ENCODE measurements around the gene UBXN1.

The UBXN1 gene

DNA sequence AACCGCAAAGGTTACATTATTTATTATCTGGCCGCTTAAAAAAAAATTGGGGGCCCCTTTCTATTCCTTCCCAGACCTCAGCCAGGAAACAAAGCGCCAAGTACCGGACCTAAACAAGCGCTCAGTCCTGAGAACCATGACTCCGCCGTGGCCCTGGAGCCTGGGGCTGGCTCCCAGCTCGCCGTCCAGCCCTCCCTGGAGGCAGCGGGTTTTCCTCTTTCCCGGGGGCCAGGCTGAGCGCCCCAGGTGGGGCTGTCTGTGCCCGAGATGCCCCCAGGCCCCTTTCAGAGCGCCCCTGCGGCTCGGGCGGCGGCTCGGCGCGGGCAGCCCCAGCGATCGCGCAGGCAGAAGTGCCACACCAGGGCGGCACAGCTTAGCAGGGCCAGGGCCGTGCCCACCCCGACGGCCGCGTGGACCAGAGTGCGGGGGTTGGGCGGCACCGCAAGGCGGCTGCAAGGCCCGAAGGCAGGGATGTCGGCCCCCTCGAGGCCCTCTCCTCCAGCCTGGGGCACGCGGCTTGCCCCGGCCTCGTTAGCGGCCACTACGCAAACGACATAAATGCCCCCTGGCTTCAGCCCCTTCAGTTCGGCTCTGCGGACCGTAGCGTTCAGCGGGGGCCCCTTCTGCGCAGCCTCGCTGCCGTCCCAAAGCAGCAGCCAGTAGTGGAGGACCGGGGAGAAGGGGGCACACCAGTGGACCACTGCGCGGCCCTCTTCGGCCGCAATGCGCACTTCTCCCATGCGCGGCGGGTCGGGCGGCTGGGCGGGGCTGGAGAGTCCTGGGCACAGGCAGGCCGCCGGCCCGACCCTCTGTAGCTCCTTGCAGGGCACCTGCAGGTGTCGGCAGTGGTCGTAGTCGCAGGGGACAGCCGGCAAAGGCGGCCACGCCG, 8.9 kb upstream of the UBXN1 start:
- WGBS (ENCODE audit: extremely low coverage, insufficient coverage, low lambda C conversion rate), result 100% methylated on average over 2 of the region's 74 CpGs
- H3K4me1 ChIP-seq (ENCODE audit: control insufficient read depth, low read depth, low read length), result no peaks in the 10 kb centered on the region
- H2BK15ac ChIP-seq (replicated peaks; ENCODE audit: low read depth), result no peak overlapping the region
- no peak overlapping the region for H3K4me3 ChIP-seq (ENCODE audit: low read length)
- no peak overlapping the region for H3K4ac ChIP-seq (ENCODE audit: low read depth, low read length)
- H3K56ac ChIP-seq (ENCODE audit: low read length), result no peak overlapping the region
- no peak overlapping the region for H4K8ac ChIP-seq (ENCODE audit: low read depth, low read length)
- no peaks in the 10 kb centered on the region for H3K27me3 ChIP-seq (ENCODE audit: insufficient read depth, low read length, poor library complexity)
- H3K27ac ChIP-seq (ENCODE audit: low read depth, low read length), result no peak overlapping the region
- H2AK5ac ChIP-seq (ENCODE audit: low read length), result no peak overlapping the region
- no peak overlapping the region for H3K23ac ChIP-seq (ENCODE audit: low read length)
- no peak overlapping the region for H3K4me2 ChIP-seq (ENCODE audit: low read length)
- no peaks in the 10 kb centered on the region for H3K79me2 ChIP-seq (ENCODE audit: control insufficient read depth, insufficient read depth, low read length)
- H2BK5ac ChIP-seq (ENCODE audit: low read length), result no peak overlapping the region
- peaks cover 3% of the 10 kb centered on the region for H3K36me3 ChIP-seq (ENCODE audit: control insufficient read depth, insufficient read depth, low read length)
- H3K79me1 ChIP-seq (ENCODE audit: low read length), result no peaks in the 10 kb centered on the region
- no peak overlapping the region for H4K5ac ChIP-seq (ENCODE audit: low read length)
- H3K18ac ChIP-seq (ENCODE audit: low read length), result no peak overlapping the region
- H3K9ac ChIP-seq (ENCODE audit: low read length), result no peak overlapping the region
- no peak for DNase-seq
- H2BK120ac ChIP-seq (ENCODE audit: low read depth, low read length), result no peak overlapping the region

DNA sequence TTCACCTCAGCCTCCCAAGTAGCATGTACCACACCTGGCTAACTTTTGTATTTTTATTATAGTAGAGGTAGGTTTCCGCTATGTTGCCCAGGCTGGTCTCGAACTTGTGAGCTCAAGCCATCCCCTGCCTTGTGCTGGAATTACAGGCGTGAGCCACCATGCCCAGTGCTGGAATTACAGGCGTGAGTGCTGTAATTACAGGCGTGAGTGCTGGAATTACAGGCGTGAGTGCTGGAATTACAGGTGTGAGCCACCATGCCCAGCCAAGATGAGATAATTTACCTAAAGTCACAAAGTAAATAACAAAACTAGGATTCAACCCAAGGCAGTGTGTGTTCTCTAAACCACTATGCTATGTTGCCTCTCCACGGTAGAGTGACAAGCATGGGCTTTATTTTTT, 3.6 kb upstream of the UBXN1 start:
- no peak overlapping the region for H2BK5ac ChIP-seq (ENCODE audit: low read length)
- H3K23ac ChIP-seq (ENCODE audit: low read length), result no peak overlapping the region
- H3K4me2 ChIP-seq (ENCODE audit: low read length), result no peak overlapping the region
- no peak overlapping the region for H4K5ac ChIP-seq (ENCODE audit: low read length)
- H3K9ac ChIP-seq (ENCODE audit: low read length), result no peak overlapping the region
- H3K27me3 ChIP-seq (ENCODE audit: insufficient read depth, low read length, poor library complexity), result no peaks in the 10 kb centered on the region
- no CpG with 5 or more reads among the region's 7 CpGs for WGBS (ENCODE audit: extremely low coverage, insufficient coverage, low lambda C conversion rate)
- no peak overlapping the region for H4K8ac ChIP-seq (ENCODE audit: low read depth, low read length)
- H3K4me1 ChIP-seq (ENCODE audit: control insufficient read depth, low read depth, low read length), result peaks cover 3% of the 10 kb centered on the region
- no peak overlapping the region for H2BK120ac ChIP-seq (ENCODE audit: low read depth, low read length)
- DNase-seq, result no peak
- H2BK15ac ChIP-seq (replicated peaks; ENCODE audit: low read depth), result no peak overlapping the region
- H3K18ac ChIP-seq (ENCODE audit: low read length), result no peak overlapping the region
- no peak overlapping the region for H2AK5ac ChIP-seq (ENCODE audit: low read length)
- peaks cover 10% of the 10 kb centered on the region for H3K79me2 ChIP-seq (ENCODE audit: control insufficient read depth, insufficient read depth, low read length)
- H3K4ac ChIP-seq (ENCODE audit: low read depth, low read length), result no peak overlapping the region
- H3K4me3 ChIP-seq (ENCODE audit: low read length), result no peak overlapping the region
- H3K36me3 ChIP-seq (ENCODE audit: control insufficient read depth, insufficient read depth, low read length), result no peaks in the 10 kb centered on the region
- peaks cover 6% of the 10 kb centered on the region for H3K79me1 ChIP-seq (ENCODE audit: low read length)
- no peak overlapping the region for H3K56ac ChIP-seq (ENCODE audit: low read length)
- no peak overlapping the region for H3K27ac ChIP-seq (ENCODE audit: low read depth, low read length)

DNA sequence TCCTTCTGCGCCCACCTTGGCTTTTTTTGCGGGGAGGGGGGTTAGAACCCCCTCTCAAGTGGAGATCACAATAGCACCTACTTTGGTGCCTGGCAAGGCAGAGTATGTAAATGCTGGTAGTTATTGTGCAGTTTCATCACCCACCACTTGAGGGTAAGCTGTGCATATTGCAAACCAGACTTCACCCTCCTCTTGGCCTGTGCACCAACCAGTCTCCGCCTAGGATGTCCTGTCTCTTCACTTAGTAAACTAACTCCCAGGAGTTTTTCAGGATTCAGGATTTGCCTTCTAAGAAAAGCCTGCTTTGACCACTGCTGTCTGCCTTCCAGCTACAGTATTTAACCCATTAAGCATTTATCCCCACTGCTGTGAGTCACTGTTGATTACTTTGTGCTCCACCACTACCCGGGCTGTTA, 2.0 kb upstream of the UBXN1 start:
- WGBS (ENCODE audit: extremely low coverage, insufficient coverage, low lambda C conversion rate), result no CpG with 5 or more reads among the region's 4 CpGs
- Histone ChIP-seq H3K79me2 (ENCODE audit: control insufficient read depth, insufficient read depth, low read length) (peaks cover 10% of the 10 kb centered on the region), H2AK5ac (ENCODE audit: low read length) (no peak overlapping the region), H3K27ac (ENCODE audit: low read depth, low read length) (no peak overlapping the region), H3K9ac (ENCODE audit: low read length) (no peak overlapping the region), H2BK5ac (ENCODE audit: low read length) (no peak overlapping the region), H4K5ac (ENCODE audit: low read length) (no peak overlapping the region), H3K18ac (ENCODE audit: low read length) (no peak overlapping the region), H3K4me2 (ENCODE audit: low read length) (no peak overlapping the region), H3K23ac (ENCODE audit: low read length) (no peak overlapping the region), H3K4me1 (ENCODE audit: control insufficient read depth, low read depth, low read length) (peaks cover 3% of the 10 kb centered on the region), H2BK120ac (ENCODE audit: low read depth, low read length) (no peak overlapping the region), H3K27me3 (ENCODE audit: insufficient read depth, low read length, poor library complexity) (no peaks in the 10 kb centered on the region), H4K8ac (ENCODE audit: low read depth, low read length) (no peak overlapping the region), H3K4ac (ENCODE audit: low read depth, low read length) (no peak overlapping the region), H3K79me1 (ENCODE audit: low read length) (peaks cover 9% of the 10 kb centered on the region), H2BK15ac (replicated peaks; ENCODE audit: low read depth) (no peak overlapping the region), H3K4me3 (ENCODE audit: low read length) (no peak overlapping the region), H3K56ac (ENCODE audit: low read length) (peak overlapping the region; percentile 25), H3K36me3 (ENCODE audit: control insufficient read depth, insufficient read depth, low read length) (peaks cover 5% of the 10 kb centered on the region)
- DNase-seq, result peak; percentile 50

DNA sequence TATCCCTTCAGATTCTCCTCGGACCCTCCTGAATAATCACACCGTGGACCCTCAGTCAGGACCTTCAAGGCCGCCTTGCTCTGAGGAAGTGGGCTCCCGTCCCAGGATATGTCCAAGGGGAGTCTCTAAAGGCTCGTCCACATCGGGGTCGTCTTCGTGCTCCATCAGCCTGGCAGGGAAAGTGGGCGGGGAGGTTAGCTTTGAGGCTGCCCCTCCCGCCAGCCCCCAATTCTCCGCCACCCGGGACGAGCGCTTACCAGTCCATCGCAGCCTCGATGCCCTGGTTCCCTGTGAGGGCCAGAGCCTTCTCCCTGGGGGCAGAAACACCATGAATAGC, 472 bp downstream of the UBXN1 start:
- Histone ChIP-seq H3K79me1 (ENCODE audit: low read length) (peaks cover 9% of the 10 kb centered on the region), H3K36me3 (ENCODE audit: control insufficient read depth, insufficient read depth, low read length) (peaks cover 5% of the 10 kb centered on the region), H3K56ac (ENCODE audit: low read length) (peak overlapping the region; percentile 94), H3K9ac (ENCODE audit: low read length) (peak overlapping the region; percentile 86), H3K4me3 (ENCODE audit: low read length) (peak overlapping the region; percentile 84), H4K5ac (ENCODE audit: low read length) (no peak overlapping the region), H3K4me1 (ENCODE audit: control insufficient read depth, low read depth, low read length) (peaks cover 3% of the 10 kb centered on the region), H2BK120ac (ENCODE audit: low read depth, low read length) (no peak overlapping the region), H4K8ac (ENCODE audit: low read depth, low read length) (no peak overlapping the region), H2AK5ac (ENCODE audit: low read length) (no peak overlapping the region), H3K79me2 (ENCODE audit: control insufficient read depth, insufficient read depth, low read length) (peaks cover 10% of the 10 kb centered on the region), H3K27me3 (ENCODE audit: insufficient read depth, low read length, poor library complexity) (no peaks in the 10 kb centered on the region), H3K23ac (ENCODE audit: low read length) (no peak overlapping the region), H3K27ac (ENCODE audit: low read depth, low read length) (no peak overlapping the region), H3K4me2 (ENCODE audit: low read length) (peak overlapping the region; percentile 72), H3K18ac (ENCODE audit: low read length) (no peak overlapping the region), H2BK15ac (replicated peaks; ENCODE audit: low read depth) (no peak overlapping the region), H3K4ac (ENCODE audit: low read depth, low read length) (no peak overlapping the region), H2BK5ac (ENCODE audit: low read length) (no peak overlapping the region)
- no CpG with 5 or more reads among the region's 16 CpGs for WGBS (ENCODE audit: extremely low coverage, insufficient coverage, low lambda C conversion rate)
- DNase-seq, result no peak

DNA sequence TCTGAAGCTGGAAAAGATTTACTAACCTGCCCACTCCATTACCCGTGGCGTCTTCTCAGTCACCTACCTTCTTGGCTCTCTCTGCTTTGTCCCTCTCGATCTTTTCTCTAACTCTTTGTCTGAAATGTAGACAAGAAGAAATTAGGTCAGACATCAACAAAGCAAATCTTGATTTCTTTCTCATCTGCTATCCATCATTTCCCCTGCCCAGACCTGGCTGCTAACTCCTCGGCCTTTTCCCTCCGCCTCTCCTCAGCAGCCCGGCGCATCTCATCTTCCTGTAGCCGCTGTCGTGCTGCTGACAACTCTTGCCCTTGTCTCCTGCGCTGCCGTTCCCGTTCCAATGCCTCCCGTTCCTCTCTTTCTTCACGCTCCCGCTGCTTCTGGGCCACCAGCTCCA, 1.2 kb downstream of the UBXN1 start:
- Histone ChIP-seq H3K56ac (ENCODE audit: low read length) (no peak overlapping the region), H3K4ac (ENCODE audit: low read depth, low read length) (no peak overlapping the region), H3K4me3 (ENCODE audit: low read length) (no peak overlapping the region), H2BK15ac (replicated peaks; ENCODE audit: low read depth) (no peak overlapping the region), H3K4me1 (ENCODE audit: control insufficient read depth, low read depth, low read length) (peaks cover 3% of the 10 kb centered on the region), H3K18ac (ENCODE audit: low read length) (no peak overlapping the region), H3K4me2 (ENCODE audit: low read length) (peak overlapping the region; percentile 72), H3K9ac (ENCODE audit: low read length) (peak overlapping the region; percentile 22), H3K27ac (ENCODE audit: low read depth, low read length) (no peak overlapping the region), H3K79me1 (ENCODE audit: low read length) (peaks cover 11% of the 10 kb centered on the region), H3K27me3 (ENCODE audit: insufficient read depth, low read length, poor library complexity) (no peaks in the 10 kb centered on the region), H3K36me3 (ENCODE audit: control insufficient read depth, insufficient read depth, low read length) (peaks cover 5% of the 10 kb centered on the region), H2BK5ac (ENCODE audit: low read length) (no peak overlapping the region), H4K5ac (ENCODE audit: low read length) (no peak overlapping the region), H2AK5ac (ENCODE audit: low read length) (no peak overlapping the region), H4K8ac (ENCODE audit: low read depth, low read length) (no peak overlapping the region), H3K79me2 (ENCODE audit: control insufficient read depth, insufficient read depth, low read length) (peaks cover 14% of the 10 kb centered on the region), H3K23ac (ENCODE audit: low read length) (no peak overlapping the region), H2BK120ac (ENCODE audit: low read depth, low read length) (no peak overlapping the region)
- DNase-seq, result no peak
- no CpG with 5 or more reads among the region's 15 CpGs for WGBS (ENCODE audit: extremely low coverage, insufficient coverage, low lambda C conversion rate)

DNA sequence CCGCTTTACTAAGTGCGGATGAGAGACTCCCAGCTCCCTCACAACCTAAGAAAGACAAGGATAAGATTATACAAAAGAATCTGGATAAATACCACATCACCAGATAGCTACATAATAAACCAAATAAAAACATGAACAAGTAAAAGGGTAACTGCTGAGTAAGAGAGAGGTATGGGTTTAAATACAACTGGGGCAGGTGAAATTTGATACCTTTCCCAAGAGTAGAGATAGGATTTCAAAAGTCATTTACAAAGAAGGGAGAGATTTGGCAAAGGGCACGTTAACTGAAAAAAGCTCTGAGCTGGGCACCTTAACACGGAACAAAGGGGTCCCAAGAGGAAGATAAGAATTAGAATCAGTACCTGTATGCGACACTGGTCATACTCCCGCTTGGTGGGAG, 1.7 kb downstream of the UBXN1 start:
- no peak overlapping the region for H3K9ac ChIP-seq (ENCODE audit: low read length)
- no peak overlapping the region for H4K5ac ChIP-seq (ENCODE audit: low read length)
- peaks cover 11% of the 10 kb centered on the region for H3K79me1 ChIP-seq (ENCODE audit: low read length)
- H3K36me3 ChIP-seq (ENCODE audit: control insufficient read depth, insufficient read depth, low read length), result peaks cover 5% of the 10 kb centered on the region
- no peak overlapping the region for H2BK120ac ChIP-seq (ENCODE audit: low read depth, low read length)
- no peak overlapping the region for H2AK5ac ChIP-seq (ENCODE audit: low read length)
- no peak overlapping the region for H3K27ac ChIP-seq (ENCODE audit: low read depth, low read length)
- no peak overlapping the region for H3K56ac ChIP-seq (ENCODE audit: low read length)
- H3K23ac ChIP-seq (ENCODE audit: low read length), result no peak overlapping the region
- no peaks in the 10 kb centered on the region for H3K27me3 ChIP-seq (ENCODE audit: insufficient read depth, low read length, poor library complexity)
- no peak overlapping the region for H2BK15ac ChIP-seq (replicated peaks; ENCODE audit: low read depth)
- H3K4me1 ChIP-seq (ENCODE audit: control insufficient read depth, low read depth, low read length), result peaks cover 3% of the 10 kb centered on the region
- no peak overlapping the region for H3K4me2 ChIP-seq (ENCODE audit: low read length)
- no peak overlapping the region for H3K4ac ChIP-seq (ENCODE audit: low read depth, low read length)
- no CpG with 5 or more reads among the region's 6 CpGs for whole genome bisulfite sequencing (ENCODE audit: extremely low coverage, insufficient coverage, low lambda C conversion rate)
- H3K4me3 ChIP-seq (ENCODE audit: low read length), result no peak overlapping the region
- DNase-seq, result no peak
- no peak overlapping the region for H3K18ac ChIP-seq (ENCODE audit: low read length)
- no peak overlapping the region for H4K8ac ChIP-seq (ENCODE audit: low read depth, low read length)
- H2BK5ac ChIP-seq (ENCODE audit: low read length), result no peak overlapping the region
- H3K79me2 ChIP-seq (ENCODE audit: control insufficient read depth, insufficient read depth, low read length), result peaks cover 14% of the 10 kb centered on the region

All from mesendoderm (in vitro differentiated cells).